ENCODE measurements around the gene JAKMIP3. TPM values are rescaled to one million over a fixed set of nuclear protein-coding genes. Genes with fewer than 3 reads are reported as not detected.

JAKMIP3 gene
- total and polyA plus RNA-seq, 2 donors (not counting 1 experiment from before 2014, with no cell fraction given): 0.17 to 0.21 TPM

DNA sequence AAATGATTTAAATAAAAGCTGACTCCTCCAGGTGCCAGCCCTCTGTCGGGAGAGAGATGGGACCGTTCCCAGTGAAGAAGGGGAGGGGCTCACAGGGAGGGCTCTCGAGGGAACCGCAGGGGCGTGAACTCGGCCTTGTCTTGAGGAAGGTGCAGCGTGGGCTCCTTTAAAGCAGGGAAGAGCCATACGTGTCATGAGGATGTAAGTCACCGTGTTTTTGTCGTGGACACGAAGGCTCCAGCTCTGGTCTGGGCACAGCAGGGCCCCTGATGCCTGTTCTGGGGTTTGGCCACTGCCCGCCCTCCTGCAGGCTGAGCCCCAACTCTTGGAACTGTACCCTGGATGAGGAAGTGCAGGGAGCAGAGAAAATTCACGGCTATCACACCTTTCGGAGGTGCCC lies 45.0 kb downstream of the JAKMIP3 start:
- Histone ChIP-seq H3K4me1 (ENCODE audit: control insufficient read depth in 2 of 2, insufficient read depth in 2 of 2, low read length in 2 of 2) (no peaks in the 10 kb centered on the region), H3K79me2 (ENCODE audit: control insufficient read depth, insufficient read depth, low read length) (no peaks in the 10 kb centered on the region), H3K4me2 (replicated peaks; ENCODE audit: low read depth, low read length, poor library complexity, severe bottlenecking) (no peak overlapping the region), H3K27me3 (replicated peaks in 1 of 4; ENCODE audit: control extremely low read depth in 1 of 4, control insufficient read depth in 3 of 4, insufficient read depth in 4 of 4, low read length in 3 of 4) (no peaks in the 10 kb centered on the region), H3K9ac (ENCODE audit: low read length) (no peak overlapping the region), H3K36me3 (replicated peaks in 1 of 2; ENCODE audit: control extremely low read depth in 1 of 2, control insufficient read depth in 1 of 2, extremely low read depth in 1 of 2, insufficient read depth in 2 of 2, low read length in 1 of 2) (no peaks in the 10 kb centered on the region), H3K4me3 (ENCODE audit: control extremely low read depth in 1 of 5, extremely low read depth in 1 of 5, insufficient read depth in 1 of 5, low read depth in 2 of 5, low read length in 4 of 5) (no peak overlapping the region), H3K9me3 (ENCODE audit: control extremely low read depth in 1 of 3, control insufficient read depth in 2 of 3, insufficient read depth in 1 of 3, low read length in 2 of 3) (peaks cover 0 to 4% (median 0%) of the 10 kb centered on the region in 3 donors), H2AFZ (ENCODE audit: insufficient read depth, low read depth, low read length, poor library complexity, severe bottlenecking) (no peak overlapping the region), H3K27ac (ENCODE audit: low read length in 2 of 2) (no peak overlapping the region), H4K20me1 (ENCODE audit: control insufficient read depth, insufficient read depth, low read length, poor library complexity, severe bottlenecking) (no peaks in the 10 kb centered on the region)
- peaks cover 2% of the 10 kb centered on the region for H3K27me3 Mint-ChIP-seq
- ATAC-seq (ENCODE audit: low read depth) (no peak), DNase-seq (no peak)
- ChIA-PET CTCF (no interaction called here), POLR2A (no interaction called here)
- H3K4me1 Mint-ChIP-seq: no peaks in the 10 kb centered on the region
- intact Hi-C loops (cut with micrococcal nuclease): no loop called here
- no peaks in the 10 kb centered on the region for H3K9me3 Mint-ChIP-seq (ENCODE audit: insufficient read depth)
- TF ChIP-seq, protein P1, sequence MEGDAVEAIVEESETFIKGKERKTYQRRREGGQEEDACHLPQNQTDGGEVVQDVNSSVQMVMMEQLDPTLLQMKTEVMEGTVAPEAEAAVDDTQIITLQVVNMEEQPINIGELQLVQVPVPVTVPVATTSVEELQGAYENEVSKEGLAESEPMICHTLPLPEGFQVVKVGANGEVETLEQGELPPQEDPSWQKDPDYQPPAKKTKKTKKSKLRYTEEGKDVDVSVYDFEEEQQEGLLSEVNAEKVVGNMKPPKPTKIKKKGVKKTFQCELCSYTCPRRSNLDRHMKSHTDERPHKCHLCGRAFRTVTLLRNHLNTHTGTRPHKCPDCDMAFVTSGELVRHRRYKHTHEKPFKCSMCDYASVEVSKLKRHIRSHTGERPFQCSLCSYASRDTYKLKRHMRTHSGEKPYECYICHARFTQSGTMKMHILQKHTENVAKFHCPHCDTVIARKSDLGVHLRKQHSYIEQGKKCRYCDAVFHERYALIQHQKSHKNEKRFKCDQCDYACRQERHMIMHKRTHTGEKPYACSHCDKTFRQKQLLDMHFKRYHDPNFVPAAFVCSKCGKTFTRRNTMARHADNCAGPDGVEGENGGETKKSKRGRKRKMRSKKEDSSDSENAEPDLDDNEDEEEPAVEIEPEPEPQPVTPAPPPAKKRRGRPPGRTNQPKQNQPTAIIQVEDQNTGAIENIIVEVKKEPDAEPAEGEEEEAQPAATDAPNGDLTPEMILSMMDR (IDR thresholded peaks at IDR 0.05): no peak
- TF ChIP-seq EZH2 (IDR thresholded peaks at IDR 0.05; ENCODE audit: borderline replicate concordance, insufficient read depth, low read depth, low read length, poor library complexity, severe bottlenecking): no peak
- WGBS (ENCODE audit: insufficient coverage): 72% methylated on average over 14 of the region's 14 CpGs
- H3K4me3 Mint-ChIP-seq: no peak overlapping the region
- H3K27ac Mint-ChIP-seq: no peak overlapping the region

DNA sequence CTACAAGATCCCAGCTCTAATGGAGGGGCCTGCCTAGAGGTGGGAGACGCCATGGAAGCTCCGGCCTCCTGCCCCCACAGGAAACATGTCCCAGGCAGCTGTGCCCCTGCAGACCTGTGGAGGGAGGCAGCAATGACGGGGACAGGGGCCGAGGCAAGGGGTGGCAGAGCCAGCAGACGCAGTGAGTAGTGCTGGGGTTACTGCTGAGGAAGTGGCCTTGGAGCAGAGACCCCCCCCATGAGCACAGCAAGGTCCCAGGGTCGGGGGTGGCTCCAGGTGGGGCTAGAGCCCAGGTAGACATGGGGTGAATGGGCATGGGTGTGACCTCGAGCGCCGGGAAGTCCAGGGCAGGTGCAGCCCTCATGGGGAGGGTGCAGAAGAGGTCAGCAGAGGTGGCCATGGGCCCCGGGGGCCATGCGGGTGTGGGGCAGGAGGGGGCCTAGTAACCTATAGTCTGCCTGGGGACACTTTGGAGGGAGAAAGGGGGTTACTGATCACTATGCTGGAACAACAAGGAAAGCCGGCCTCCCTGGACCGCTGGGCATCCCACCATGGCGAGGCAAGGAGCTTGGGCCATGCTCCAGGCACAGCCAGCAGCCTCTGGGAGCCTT lies 45.5 kb downstream of the JAKMIP3 start:
- intact Hi-C loops (cut with micrococcal nuclease): no loop called here
- CTCF ChIA-PET: no interaction called here

More for the DNA sequence above, 45.5 kb downstream of the JAKMIP3 start:
- H3K79me2 ChIP-seq (ENCODE audit: control insufficient read depth, insufficient read depth, low read length): no peaks in the 10 kb centered on the region
- no peaks in the 10 kb centered on the region for H3K4me1 Mint-ChIP-seq
- DNase-seq (no peak), ATAC-seq (ENCODE audit: low read depth) (no peak)
- H4K20me1 ChIP-seq (ENCODE audit: control insufficient read depth, insufficient read depth, low read length, poor library complexity, severe bottlenecking): no peaks in the 10 kb centered on the region
- no peak overlapping the region for H3K9ac ChIP-seq (ENCODE audit: low read length)
- H3K9me3 Mint-ChIP-seq (ENCODE audit: insufficient read depth): no peaks in the 10 kb centered on the region
- TF ChIP-seq EZH2 (IDR thresholded peaks at IDR 0.05; ENCODE audit: borderline replicate concordance, insufficient read depth, low read depth, low read length, poor library complexity, severe bottlenecking): no peak
- TF ChIP-seq, protein P1 (IDR thresholded peaks at IDR 0.05): no peak
- POLR2A ChIA-PET: no interaction called here
- no peak overlapping the region for H2AFZ ChIP-seq (ENCODE audit: insufficient read depth, low read depth, low read length, poor library complexity, severe bottlenecking)
- no peak overlapping the region for H3K4me2 ChIP-seq (replicated peaks; ENCODE audit: low read depth, low read length, poor library complexity, severe bottlenecking)
- H3K36me3 ChIP-seq (replicated peaks in 1 of 2; ENCODE audit: control extremely low read depth in 1 of 2, control insufficient read depth in 1 of 2, extremely low read depth in 1 of 2, insufficient read depth in 2 of 2, low read length in 1 of 2): no peaks in the 10 kb centered on the region
- H3K9me3 ChIP-seq (ENCODE audit: control extremely low read depth in 1 of 3, control insufficient read depth in 2 of 3, insufficient read depth in 1 of 3, low read length in 2 of 3): peaks cover 0 to 4% (median 0%) of the 10 kb centered on the region in 3 donors
- H3K4me3 ChIP-seq (ENCODE audit: control extremely low read depth in 1 of 5, extremely low read depth in 1 of 5, insufficient read depth in 1 of 5, low read depth in 2 of 5, low read length in 4 of 5): no peak overlapping the region
- no peak overlapping the region for H3K4me3 Mint-ChIP-seq
- H3K27me3 Mint-ChIP-seq: no peaks in the 10 kb centered on the region
- no peaks in the 10 kb centered on the region for H3K4me1 ChIP-seq (ENCODE audit: control insufficient read depth in 2 of 2, insufficient read depth in 2 of 2, low read length in 2 of 2)
- H3K27ac ChIP-seq (ENCODE audit: low read length in 2 of 2): no peak overlapping the region
- H3K27me3 ChIP-seq (replicated peaks in 1 of 4; ENCODE audit: control extremely low read depth in 1 of 4, control insufficient read depth in 3 of 4, insufficient read depth in 4 of 4, low read length in 3 of 4): no peaks in the 10 kb centered on the region
- 87% methylated on average over 13 of the region's 14 CpGs for WGBS (ENCODE audit: insufficient coverage)
- no peak overlapping the region for H3K27ac Mint-ChIP-seq
